Neural progenitor cell (in vitro differentiated cells): ENCODE results near the gene SESN2. TPM values are rescaled to one million over a fixed set of nuclear protein-coding genes. Genes with fewer than 3 reads are reported as not detected.
A peak's percentile ranks its signal among the peaks of the same experiment; 100 is the strongest.

Experiments used
- DNase-seq: peaks from one replicate; pipeline ENCODE4 v3.0.0-alpha.2; 2016; ENCODE audit warnings: low spot score
- H2AFZ ChIP-seq: fragments of 200-600 bp; sonication (generic); replicated peaks from 2 replicates; pipeline ENCODE4 v1.6.1; 2016; ENCODE audit warnings: antibody characterized with exemption
- H3F3A ChIP-seq: fragments of 200-600 bp; sonication (generic); 2 replicates; pipeline ENCODE4 v1.6.1; 2016; ENCODE audit warnings: antibody characterized with exemption, low read depth
- H3K27ac ChIP-seq: fragments of 200-600 bp; sonication (generic); 2 replicates; pipeline ENCODE4 v1.5.1; 2016; ENCODE audit warnings: mild to moderate bottlenecking
- H3K27me3 ChIP-seq: fragments of 200-600 bp; sonication (generic); 2 replicates; pipeline ENCODE4 v1.6.1; 2016; ENCODE audit warnings: mild to moderate bottlenecking, moderate library complexity
- H3K36me3 ChIP-seq: fragments of 200-600 bp; sonication (generic); 2 replicates; pipeline ENCODE4 v1.5.1; 2016
- H3K4me1 ChIP-seq: fragments of 200-600 bp; sonication (generic); 2 replicates; pipeline ENCODE4 v1.6.1; 2016; ENCODE audit warnings: mixed run types
- H3K4me2 ChIP-seq: fragments of 200-600 bp; sonication (generic); 2 replicates; pipeline ENCODE4 v1.6.1; 2016
- H3K4me3 ChIP-seq: fragments of 200-600 bp; sonication (generic); 2 replicates; pipeline ENCODE4 v1.5.1; 2016
- H3K79me2 ChIP-seq: fragments of 200-600 bp; sonication (generic); 2 replicates; pipeline ENCODE4 v1.6.1; 2016; ENCODE audit warnings: low read depth
- H3K9ac ChIP-seq: fragments of 200-600 bp; sonication (generic); 2 replicates; pipeline ENCODE4 v1.6.1; 2016
- H3K9me3 ChIP-seq: fragments of 200-600 bp; sonication (generic); 2 replicates; pipeline ENCODE4 v1.5.1; 2016; ENCODE audit warnings: low read depth
- H4K20me1 ChIP-seq: fragments of 200-600 bp; sonication (generic); 2 replicates; pipeline ENCODE4 v1.6.1; 2016; ENCODE audit warnings: low read depth
- H3K27ac Mint-ChIP-seq: 3 replicates; pipeline ENCODE4 v1.8.0; 2021; ENCODE audit warnings: mixed read lengths
- H3K27me3 Mint-ChIP-seq: 2 replicates; pipeline ENCODE4 v1.8.0; 2022; ENCODE audit warnings: low read depth, mild to moderate bottlenecking, inconsistent platforms, moderate library complexity, mixed read lengths; ENCODE audit not compliant: insufficient read depth
- H3K36me3 Mint-ChIP-seq: 3 replicates; pipeline ENCODE4 v1.8.0; 2021; ENCODE audit warnings: mixed read lengths
- H3K4me1 Mint-ChIP-seq: 3 replicates; pipeline ENCODE4 v1.8.0; 2021; ENCODE audit warnings: mixed read lengths
- H3K4me3 Mint-ChIP-seq: 3 replicates; pipeline ENCODE4 v1.8.0; 2021; ENCODE audit warnings: mild to moderate bottlenecking, moderate library complexity, mixed read lengths
- H3K9me3 Mint-ChIP-seq: 3 replicates; pipeline ENCODE4 v1.8.0; 2020; ENCODE audit warnings: mixed read lengths
- EZH2 ChIP-seq: fragments of 200-600 bp; sonication (generic); IDR thresholded peaks from 2 replicates; pipeline ENCODE4 v1.6.1; 2017; ENCODE audit warnings: antibody characterized with exemption, mild to moderate bottlenecking, moderate library complexity
- EZH2phosphoT487 ChIP-seq: fragments of 200-600 bp; sonication (generic); IDR thresholded peaks from 2 replicates; pipeline ENCODE4 v1.6.1; 2017; ENCODE audit warnings: antibody characterized with exemption
- total RNA-seq: library from RNA; depleted of rRNA; stranded (reverse); fragments of >200 nt; gene quantifications from 2 replicates; pipeline ENCODE4 v1.2.3, GENCODE V29; 2015; ENCODE audit warnings: low replicate concordance
- TF ChIP-seq, protein P1 (sequence below): fragments of 200-600 bp; sonication (generic); IDR thresholded peaks from 2 replicates; pipeline ENCODE4 v1.5.1; 2017; ENCODE audit warnings: antibody characterized with exemption, mild to moderate bottlenecking

Gene SESN2
- total RNA-seq, 1 donor from 2014 or later, result 7.6 TPM

DNA sequence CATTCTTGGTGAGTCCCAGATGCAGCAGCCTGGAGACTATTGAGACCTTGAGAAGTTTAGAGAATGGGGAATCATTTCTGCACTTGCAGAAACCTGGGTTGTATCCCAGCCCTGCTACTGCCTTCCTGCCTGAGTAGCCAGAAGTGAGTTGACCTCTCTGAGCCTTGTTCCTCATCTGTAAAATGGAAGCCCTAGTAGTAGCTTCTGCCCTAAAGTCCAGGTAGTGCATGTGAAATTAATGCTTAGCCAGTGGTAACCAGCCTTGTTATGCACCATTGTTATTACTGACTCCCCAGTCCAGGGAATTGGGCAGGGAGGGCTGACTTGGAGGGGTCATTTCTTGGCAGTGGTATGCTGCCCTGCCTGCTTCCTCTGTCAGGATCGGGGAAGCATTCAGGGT, 5.6 kb downstream of the SESN2 start:
- TF ChIP-seq EZH2 (no peak), EZH2phosphoT487 (no peak)
- TF ChIP-seq, protein P1, sequence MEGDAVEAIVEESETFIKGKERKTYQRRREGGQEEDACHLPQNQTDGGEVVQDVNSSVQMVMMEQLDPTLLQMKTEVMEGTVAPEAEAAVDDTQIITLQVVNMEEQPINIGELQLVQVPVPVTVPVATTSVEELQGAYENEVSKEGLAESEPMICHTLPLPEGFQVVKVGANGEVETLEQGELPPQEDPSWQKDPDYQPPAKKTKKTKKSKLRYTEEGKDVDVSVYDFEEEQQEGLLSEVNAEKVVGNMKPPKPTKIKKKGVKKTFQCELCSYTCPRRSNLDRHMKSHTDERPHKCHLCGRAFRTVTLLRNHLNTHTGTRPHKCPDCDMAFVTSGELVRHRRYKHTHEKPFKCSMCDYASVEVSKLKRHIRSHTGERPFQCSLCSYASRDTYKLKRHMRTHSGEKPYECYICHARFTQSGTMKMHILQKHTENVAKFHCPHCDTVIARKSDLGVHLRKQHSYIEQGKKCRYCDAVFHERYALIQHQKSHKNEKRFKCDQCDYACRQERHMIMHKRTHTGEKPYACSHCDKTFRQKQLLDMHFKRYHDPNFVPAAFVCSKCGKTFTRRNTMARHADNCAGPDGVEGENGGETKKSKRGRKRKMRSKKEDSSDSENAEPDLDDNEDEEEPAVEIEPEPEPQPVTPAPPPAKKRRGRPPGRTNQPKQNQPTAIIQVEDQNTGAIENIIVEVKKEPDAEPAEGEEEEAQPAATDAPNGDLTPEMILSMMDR, result no peak
- no peak for DNase-seq
- Histone ChIP-seq H4K20me1 (peaks cover 76% of the 10 kb centered on the region), H3K4me2 (no peak overlapping the region), H3K27me3 (no peaks in the 10 kb centered on the region), H3K9ac (no peak overlapping the region), H3K36me3 (no peaks in the 10 kb centered on the region), H3K27ac (no peak overlapping the region), H2AFZ (no peak overlapping the region), H3K4me1 (peaks cover 29% of the 10 kb centered on the region), H3K79me2 (peaks cover 92% of the 10 kb centered on the region), H3F3A (peaks cover 4% of the 10 kb centered on the region), H3K9me3 (no peaks in the 10 kb centered on the region), H3K4me3 (no peak overlapping the region)
- Mint-ChIP-seq H3K4me1 (peaks cover 26% of the 10 kb centered on the region), H3K27ac (no peak overlapping the region), H3K27me3 (peaks cover 4% of the 10 kb centered on the region), H3K36me3 (no peaks in the 10 kb centered on the region), H3K4me3 (no peak overlapping the region), H3K9me3 (no peaks in the 10 kb centered on the region)

DNA sequence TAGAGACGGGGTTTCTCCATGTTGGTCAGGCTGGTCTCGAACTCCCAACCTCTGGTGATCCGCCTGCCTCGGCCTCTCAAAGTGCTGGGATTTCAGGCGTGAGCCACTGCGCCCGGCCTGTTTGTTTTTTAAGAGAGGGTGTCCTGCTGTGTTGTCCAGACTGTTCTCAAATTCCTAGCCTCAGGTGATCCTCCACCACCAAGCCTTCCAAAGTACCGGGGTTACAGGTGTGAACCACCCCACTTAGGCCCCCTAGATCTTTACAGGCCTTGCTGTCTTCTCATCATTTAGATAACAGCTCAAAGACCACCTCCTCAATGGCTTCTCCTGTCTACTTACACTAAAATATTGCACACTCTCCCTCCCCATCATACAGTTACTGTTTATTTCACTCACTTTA, 6.3 kb downstream of the SESN2 start:
- Mint-ChIP-seq H3K4me3 (no peak overlapping the region), H3K4me1 (peaks cover 26% of the 10 kb centered on the region), H3K27ac (no peak overlapping the region), H3K36me3 (peaks cover 2% of the 10 kb centered on the region), H3K27me3 (peaks cover 4% of the 10 kb centered on the region), H3K9me3 (no peaks in the 10 kb centered on the region)
- H3K4me1 ChIP-seq, result peaks cover 29% of the 10 kb centered on the region
- peaks cover 72% of the 10 kb centered on the region for H4K20me1 ChIP-seq
- no peak overlapping the region for H3K4me2 ChIP-seq
- no peak overlapping the region for H3K27ac ChIP-seq
- H3K9me3 ChIP-seq, result no peaks in the 10 kb centered on the region
- H3K36me3 ChIP-seq, result no peaks in the 10 kb centered on the region
- no peak overlapping the region for H2AFZ ChIP-seq
- H3F3A ChIP-seq, result no peaks in the 10 kb centered on the region
- DNase-seq, result no peak
- H3K79me2 ChIP-seq, result peaks cover 87% of the 10 kb centered on the region
- no peak overlapping the region for H3K9ac ChIP-seq
- no peaks in the 10 kb centered on the region for H3K27me3 ChIP-seq
- H3K4me3 ChIP-seq, result no peak overlapping the region
- TF ChIP-seq EZH2 (no peak), EZH2phosphoT487 (no peak)
- TF ChIP-seq, protein P1, result no peak

DNA sequence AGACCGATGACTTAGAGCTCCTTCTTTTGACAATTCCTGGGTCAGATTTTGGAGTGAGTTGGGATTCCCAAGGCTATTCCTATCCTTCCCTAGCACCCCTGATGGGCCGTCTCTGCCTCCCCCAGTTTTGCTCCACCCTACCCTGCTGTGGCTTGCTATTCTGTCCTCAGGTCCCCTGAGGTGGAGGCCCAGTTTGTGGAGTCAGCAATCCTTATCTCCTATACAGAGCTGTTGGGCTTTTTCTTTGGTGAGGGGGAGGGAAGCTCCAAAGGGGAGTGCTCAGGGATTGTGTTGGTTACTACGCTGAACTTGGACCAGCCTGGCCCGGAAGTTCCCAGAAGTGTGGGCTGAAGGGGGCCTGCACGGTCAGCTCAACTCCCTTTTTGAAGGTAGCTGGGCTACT, 7.6 kb downstream of the SESN2 start:
- peak overlapping the region; percentile 11 for H3K4me2 ChIP-seq

More for the DNA sequence above, 7.6 kb downstream of the SESN2 start:
- Histone ChIP-seq H3K4me1 (peaks cover 21% of the 10 kb centered on the region), H3K9me3 (no peaks in the 10 kb centered on the region), H3K27me3 (no peaks in the 10 kb centered on the region), H4K20me1 (peaks cover 60% of the 10 kb centered on the region), H3K36me3 (no peaks in the 10 kb centered on the region), H3F3A (no peaks in the 10 kb centered on the region), H2AFZ (no peak overlapping the region), H3K27ac (no peak overlapping the region), H3K4me3 (no peak overlapping the region), H3K9ac (no peak overlapping the region), H3K79me2 (peaks cover 79% of the 10 kb centered on the region)
- Mint-ChIP-seq H3K27ac (no peak overlapping the region), H3K36me3 (peaks cover 4% of the 10 kb centered on the region), H3K4me3 (no peak overlapping the region), H3K9me3 (no peaks in the 10 kb centered on the region), H3K27me3 (peaks cover 2% of the 10 kb centered on the region), H3K4me1 (peaks cover 16% of the 10 kb centered on the region)
- no peak for DNase-seq
- no peak for TF ChIP-seq EZH2phosphoT487
- TF ChIP-seq, protein P1, result no peak
- no peak for TF ChIP-seq EZH2
